T47D (cell line): Measurements from ENCODE around the gene KLHL12.

Experiments used
- DNase-seq, 2 experiments: peaks; one replicate each; pipeline versions ENCODE4 v3.0.0 to v3.0.0-alpha.2; 2011 to 2012; ENCODE audit warnings: low read depth in 1 of 2, low spot score in 1 of 2
- JUND ChIP-seq: IDR thresholded peaks from 2 replicates; pipeline ENCODE4 v1.6.1; 2012; ENCODE audit warnings: low read depth
- in situ Hi-C: cut with HindIII; loops from 2 replicates; pipeline ENCODE4 v1.10.0; 2016; ENCODE audit warnings: low sequenced_read_pairs, low pct_unique_long_range_greater_than_20kb

KLHL12 gene

GRCh38 chr1:202860744-202861419 is 66.2 kb downstream of the KLHL12 start:
- TF ChIP-seq JUND = no peak
- peak; percentile 83 to 99 for DNase-seq
- in situ Hi-C loops = no loop called here

DNA sequence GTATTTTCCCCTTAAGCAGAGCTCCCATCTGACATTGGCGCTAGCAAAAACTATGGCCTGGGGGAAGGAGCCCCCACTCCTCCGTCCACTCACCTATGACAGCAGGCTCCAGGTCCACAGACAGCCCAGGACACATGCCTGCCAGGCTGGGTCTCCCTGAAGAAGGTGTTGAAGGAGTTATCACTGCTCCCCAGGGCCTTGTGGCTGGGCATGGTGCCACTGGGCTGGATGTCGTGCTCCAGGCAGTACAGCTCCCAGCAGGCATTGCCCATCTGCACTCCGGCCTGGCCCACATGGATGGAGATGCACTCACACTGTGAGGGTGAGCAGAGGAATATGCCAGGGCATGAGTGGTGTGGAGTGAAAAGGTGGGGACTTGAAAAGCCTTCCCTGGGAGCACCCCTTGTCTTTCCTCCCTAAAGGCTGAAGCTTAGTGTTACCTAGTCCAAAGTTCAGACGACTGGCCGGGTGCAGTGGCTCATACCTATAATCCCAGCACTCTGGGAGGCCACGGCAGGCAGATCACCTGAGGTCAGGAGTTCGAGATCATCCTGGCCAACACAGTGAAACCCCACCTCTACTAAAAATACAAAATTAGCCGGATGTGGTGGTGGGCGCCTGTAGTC is 68.1 kb downstream of the KLHL12 start:
- DNase-seq = no peak
- in situ Hi-C loops = no loop called here
- TF ChIP-seq JUND = no peak

GRCh38 chr1:202858331-202858730 is 68.7 kb downstream of the KLHL12 start:
- no peak for DNase-seq
- TF ChIP-seq JUND = no peak
- in situ Hi-C loops = no loop called here

- in situ Hi-C loops = no loop called here
- TF ChIP-seq JUND = no peak
- DNase-seq = no peak
Measured at GRCh38 chr1:202857136-202857610, 69.9 kb downstream of the KLHL12 start.

DNA sequence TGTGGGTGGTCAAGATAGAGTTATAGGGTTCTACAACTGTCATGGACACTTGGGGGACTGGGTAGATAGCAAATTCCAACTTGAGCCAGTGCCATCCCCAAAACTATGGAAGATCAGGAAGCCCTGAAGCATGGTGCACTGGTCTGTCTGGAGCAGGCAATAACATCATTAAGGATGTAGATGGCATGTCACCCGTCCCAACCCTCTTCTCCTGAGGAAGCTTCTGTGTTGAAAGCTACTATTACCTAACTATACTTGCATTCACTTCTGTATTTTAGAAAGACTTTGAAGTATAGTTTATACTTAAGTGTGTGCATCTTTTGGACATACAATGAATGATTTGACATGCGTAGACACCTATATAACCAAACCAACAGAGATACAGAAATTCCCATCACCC is 71.0 kb downstream of the KLHL12 start:
- in situ Hi-C loops = no loop called here
- DNase-seq = no peak
- no peak for TF ChIP-seq JUND

GRCh38 chr1:202854787-202855186 is 72.2 kb downstream of the KLHL12 start:
- DNase-seq = no peak
- in situ Hi-C loops = no loop called here
- TF ChIP-seq JUND = no peak

DNA sequence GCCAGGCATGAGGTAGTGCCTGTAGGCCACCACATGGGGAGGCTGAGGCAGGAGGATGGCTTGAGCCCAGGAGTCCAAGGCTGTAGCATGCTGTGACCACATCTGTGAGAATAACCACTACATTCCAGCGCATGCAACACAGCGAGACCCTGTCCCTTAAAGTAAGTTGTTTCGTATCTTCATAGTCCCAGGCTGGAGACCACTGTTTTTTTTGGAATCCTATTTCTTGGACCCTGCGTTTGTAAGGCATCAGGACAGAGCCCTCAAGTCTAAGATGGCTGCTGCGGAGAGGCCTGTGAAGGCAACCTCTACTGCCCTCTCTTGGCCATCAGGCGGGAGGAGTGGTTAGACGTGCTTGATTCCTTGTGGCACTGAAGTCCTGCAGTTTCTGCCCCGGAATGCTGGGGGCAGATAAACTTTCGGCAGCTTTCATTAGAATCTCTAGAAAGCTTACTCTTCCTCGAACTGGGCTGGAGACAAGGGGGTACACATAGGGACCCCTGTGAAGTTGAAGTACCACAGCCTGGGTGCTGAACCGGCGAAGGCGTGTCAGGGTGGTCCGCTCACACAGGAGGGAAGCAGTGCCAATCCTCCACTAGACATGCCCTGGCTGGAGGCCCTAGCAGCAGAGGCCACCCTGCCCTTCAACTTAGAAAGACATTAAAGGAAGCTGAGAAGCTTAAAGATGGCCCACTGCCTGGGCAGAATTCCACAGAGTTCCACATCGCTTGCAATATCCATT is 74.7 kb downstream of the KLHL12 start:
- in situ Hi-C loops = no loop called here
- no peak for TF ChIP-seq JUND
- DNase-seq = peak; percentile 53 to 84

- in situ Hi-C loops = no loop called here
- no peak for TF ChIP-seq JUND
- no peak for DNase-seq
Measured at GRCh38 chr1:202850593-202851362, 76.3 kb downstream of the KLHL12 start.

DNA sequence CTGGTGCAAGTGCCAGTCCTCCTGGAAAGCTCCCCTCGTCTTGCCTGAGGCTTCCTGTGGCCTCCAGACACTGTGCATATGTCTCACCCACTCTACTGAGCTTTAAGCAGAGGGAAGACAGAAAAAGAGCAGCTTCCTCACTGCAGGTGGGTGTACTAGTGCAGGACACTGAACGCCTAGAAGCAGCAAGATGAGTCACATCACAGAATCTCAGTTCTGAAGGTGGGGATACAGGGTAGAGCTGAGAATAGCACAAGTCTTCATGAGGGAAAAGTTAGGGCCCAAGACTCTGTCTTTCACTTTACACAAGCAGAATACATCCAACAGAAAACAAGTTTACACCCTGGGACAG is 78.9 kb downstream of the KLHL12 start:
- in situ Hi-C loops = no loop called here
- TF ChIP-seq JUND = no peak
- no peak for DNase-seq

GRCh38 chr1:202844935-202845334 is 82.1 kb downstream of the KLHL12 start:
- DNase-seq = no peak
- no peak for TF ChIP-seq JUND
- in situ Hi-C loops = no loop called here

DNA sequence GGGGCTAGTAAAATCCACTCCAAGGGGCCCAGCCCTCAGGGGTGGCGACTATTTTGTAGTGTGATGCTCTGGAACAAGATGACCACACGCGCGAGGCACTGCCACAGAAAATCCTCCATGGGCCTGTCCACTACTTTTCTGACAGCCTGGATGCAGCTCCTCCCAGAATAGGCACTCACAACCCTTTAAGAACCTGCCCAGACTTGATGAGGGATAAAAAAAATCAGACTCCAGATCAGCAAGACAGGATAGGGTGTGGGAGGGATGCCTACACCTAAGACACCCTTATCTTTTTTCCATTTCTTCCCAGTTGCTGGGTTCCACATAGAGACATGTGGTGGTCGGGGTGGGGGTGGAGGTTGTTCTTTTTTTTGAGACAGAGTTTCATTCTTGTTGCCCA is 82.8 kb downstream of the KLHL12 start:
- no peak for TF ChIP-seq JUND
- no peak for DNase-seq
- in situ Hi-C loops = no loop called here

- DNase-seq = no peak
- no peak for TF ChIP-seq JUND
- in situ Hi-C loops = no loop called here
Measured at GRCh38 chr1:202843081-202843480, 84.0 kb downstream of the KLHL12 start.
